Endothelial cell (in vitro differentiated cells): Measurements from ENCODE around the gene KCNA10. TPM values are rescaled to one million over a fixed set of nuclear protein-coding genes. Genes with fewer than 3 reads are reported as not detected.

ENCODE experiments used
- DNase-seq: peaks from one replicate; pipeline ENCODE4 v3.0.0; 2021; ENCODE audit warnings: low spot score
- H3K27ac Mint-ChIP-seq: one replicate; pipeline ENCODE4 v1.8.0; 2021; ENCODE audit warnings: mixed read lengths, inconsistent platforms; ENCODE audit not compliant: unreplicated experiment
- H3K27me3 Mint-ChIP-seq: one replicate; pipeline ENCODE4 v1.8.0; 2021; ENCODE audit warnings: mild to moderate bottlenecking, moderate library complexity, mixed read lengths, inconsistent platforms; ENCODE audit not compliant: unreplicated experiment
- H3K36me3 Mint-ChIP-seq: one replicate; pipeline ENCODE4 v1.8.0; 2021; ENCODE audit warnings: mild to moderate bottlenecking, low read depth, mixed read lengths, inconsistent platforms; ENCODE audit not compliant: unreplicated experiment
- H3K4me1 Mint-ChIP-seq: one replicate; pipeline ENCODE4 v1.8.0; 2021; ENCODE audit warnings: mild to moderate bottlenecking, mixed read lengths, inconsistent platforms; ENCODE audit not compliant: unreplicated experiment
- H3K4me3 Mint-ChIP-seq: one replicate; pipeline ENCODE4 v1.8.0; 2021; ENCODE audit warnings: mild to moderate bottlenecking, mixed read lengths, inconsistent platforms; ENCODE audit not compliant: unreplicated experiment
- H3K9me3 Mint-ChIP-seq: one replicate; pipeline ENCODE4 v1.8.0; 2021; ENCODE audit warnings: mixed read lengths, inconsistent platforms; ENCODE audit not compliant: unreplicated experiment
- total RNA-seq: library from RNA; stranded (reverse); fragmentation: NEBNext Ultra II Directional; extraction: Animal tissue kit (Norgen Biotek cat#: 25700); gene quantifications from one replicate; pipeline ENCODE4 v1.2.1, GENCODE V29; 2021; ENCODE audit not compliant: unreplicated experiment
- TF ChIP-seq, protein P1 (sequence below): fragments of 200-600 bp; sonication (generic); IDR thresholded peaks from one replicate; pipeline ENCODE4 v1.5.0; 2021; ENCODE audit warnings: antibody characterized with exemption; ENCODE audit not compliant: unreplicated experiment

Gene KCNA10
- total RNA-seq, 1 donor from 2014 or later = not detected

DNA sequence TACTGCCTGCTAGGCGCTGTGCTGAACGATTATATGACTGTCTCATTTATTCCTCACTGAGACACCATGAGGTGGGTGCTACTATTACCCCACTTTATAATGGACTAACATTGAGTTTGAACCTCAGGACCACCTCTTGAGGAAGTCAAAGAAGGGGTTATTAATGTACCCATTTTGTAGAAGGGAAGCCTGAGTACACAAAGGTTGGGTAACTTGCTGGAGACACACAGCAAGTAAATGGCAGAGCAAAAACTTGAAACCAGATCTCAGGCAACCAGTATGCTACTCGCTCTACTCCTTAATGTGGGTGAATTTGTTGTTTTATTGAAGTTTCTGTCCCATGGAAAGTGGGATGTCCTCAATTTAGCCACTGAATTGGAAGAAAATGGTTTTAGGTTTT is 30.1 kb downstream of the KCNA10 start:
- Mint-ChIP-seq H3K27me3 (peaks cover 5% of the 10 kb centered on the region), H3K36me3 (no peaks in the 10 kb centered on the region), H3K4me3 (no peak overlapping the region), H3K27ac (no peak overlapping the region), H3K9me3 (no peaks in the 10 kb centered on the region), H3K4me1 (no peaks in the 10 kb centered on the region)
- TF ChIP-seq, protein P1, sequence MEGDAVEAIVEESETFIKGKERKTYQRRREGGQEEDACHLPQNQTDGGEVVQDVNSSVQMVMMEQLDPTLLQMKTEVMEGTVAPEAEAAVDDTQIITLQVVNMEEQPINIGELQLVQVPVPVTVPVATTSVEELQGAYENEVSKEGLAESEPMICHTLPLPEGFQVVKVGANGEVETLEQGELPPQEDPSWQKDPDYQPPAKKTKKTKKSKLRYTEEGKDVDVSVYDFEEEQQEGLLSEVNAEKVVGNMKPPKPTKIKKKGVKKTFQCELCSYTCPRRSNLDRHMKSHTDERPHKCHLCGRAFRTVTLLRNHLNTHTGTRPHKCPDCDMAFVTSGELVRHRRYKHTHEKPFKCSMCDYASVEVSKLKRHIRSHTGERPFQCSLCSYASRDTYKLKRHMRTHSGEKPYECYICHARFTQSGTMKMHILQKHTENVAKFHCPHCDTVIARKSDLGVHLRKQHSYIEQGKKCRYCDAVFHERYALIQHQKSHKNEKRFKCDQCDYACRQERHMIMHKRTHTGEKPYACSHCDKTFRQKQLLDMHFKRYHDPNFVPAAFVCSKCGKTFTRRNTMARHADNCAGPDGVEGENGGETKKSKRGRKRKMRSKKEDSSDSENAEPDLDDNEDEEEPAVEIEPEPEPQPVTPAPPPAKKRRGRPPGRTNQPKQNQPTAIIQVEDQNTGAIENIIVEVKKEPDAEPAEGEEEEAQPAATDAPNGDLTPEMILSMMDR = no peak
- DNase-seq = no peak

GRCh38 chr1:110488161-110488560 is 30.8 kb downstream of the KCNA10 start:
- no peaks in the 10 kb centered on the region for H3K36me3 Mint-ChIP-seq
- H3K4me1 Mint-ChIP-seq = peaks cover 2% of the 10 kb centered on the region
- no peak overlapping the region for H3K4me3 Mint-ChIP-seq
- no peaks in the 10 kb centered on the region for H3K9me3 Mint-ChIP-seq
- DNase-seq = no peak
- TF ChIP-seq, protein P1 = no peak
- H3K27ac Mint-ChIP-seq = no peak overlapping the region
- peaks cover 5% of the 10 kb centered on the region for H3K27me3 Mint-ChIP-seq

DNA sequence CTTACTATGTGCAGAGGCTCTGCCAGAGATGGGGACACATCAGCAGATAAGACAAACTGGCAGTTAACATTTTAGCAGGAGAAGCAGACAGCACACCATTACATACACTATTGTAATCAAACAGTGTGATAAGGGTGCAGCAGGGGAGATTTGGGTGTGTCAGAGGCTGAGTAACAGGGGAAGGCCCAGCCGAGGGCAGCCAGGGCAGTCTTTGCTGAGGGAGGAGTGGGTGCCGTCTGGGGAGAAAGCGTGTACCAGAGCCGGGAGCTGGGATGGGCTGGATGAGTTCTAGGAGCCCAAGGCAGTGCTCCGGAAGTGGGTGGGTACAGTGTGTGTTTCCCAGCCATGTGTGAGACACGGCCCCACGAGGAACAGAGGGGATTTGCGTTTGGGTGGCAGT is 31.2 kb downstream of the KCNA10 start:
- TF ChIP-seq, protein P1 = no peak
- H3K4me3 Mint-ChIP-seq = no peak overlapping the region
- peaks cover 5% of the 10 kb centered on the region for H3K27me3 Mint-ChIP-seq

DNA sequence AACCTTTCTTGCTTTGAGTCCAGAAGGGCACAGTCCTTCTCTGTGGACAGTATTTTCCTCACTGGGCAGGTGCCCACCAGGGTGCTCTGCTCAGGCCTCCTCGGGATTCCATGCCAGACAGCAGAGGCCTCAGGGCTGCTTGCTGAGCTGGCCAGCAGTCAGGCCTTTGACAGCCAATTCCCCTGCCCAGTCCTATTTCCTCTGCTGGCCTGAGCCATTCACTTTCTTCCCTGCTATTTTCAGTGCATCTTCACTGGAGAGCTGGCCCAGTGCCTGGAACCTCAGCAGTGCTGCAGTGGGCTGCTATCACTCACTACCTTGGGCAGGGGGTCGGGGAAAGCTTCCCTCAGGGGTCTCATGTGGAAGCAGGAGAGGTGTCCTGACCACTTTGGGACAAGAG is 33.2 kb downstream of the KCNA10 start:
- H3K9me3 Mint-ChIP-seq = no peaks in the 10 kb centered on the region
- peaks cover 4% of the 10 kb centered on the region for H3K4me1 Mint-ChIP-seq
- TF ChIP-seq, protein P1 = no peak
- H3K27ac Mint-ChIP-seq = peak overlapping the region; percentile 10
- H3K4me3 Mint-ChIP-seq = no peak overlapping the region
- H3K27me3 Mint-ChIP-seq = peaks cover 4% of the 10 kb centered on the region
- H3K36me3 Mint-ChIP-seq = no peaks in the 10 kb centered on the region
- no peak for DNase-seq

More for the DNA sequence above, 31.2 kb downstream of the KCNA10 start:
- Mint-ChIP-seq H3K27ac (no peak overlapping the region), H3K9me3 (no peaks in the 10 kb centered on the region), H3K4me1 (peaks cover 4% of the 10 kb centered on the region), H3K36me3 (no peaks in the 10 kb centered on the region)
- no peak for DNase-seq

DNA sequence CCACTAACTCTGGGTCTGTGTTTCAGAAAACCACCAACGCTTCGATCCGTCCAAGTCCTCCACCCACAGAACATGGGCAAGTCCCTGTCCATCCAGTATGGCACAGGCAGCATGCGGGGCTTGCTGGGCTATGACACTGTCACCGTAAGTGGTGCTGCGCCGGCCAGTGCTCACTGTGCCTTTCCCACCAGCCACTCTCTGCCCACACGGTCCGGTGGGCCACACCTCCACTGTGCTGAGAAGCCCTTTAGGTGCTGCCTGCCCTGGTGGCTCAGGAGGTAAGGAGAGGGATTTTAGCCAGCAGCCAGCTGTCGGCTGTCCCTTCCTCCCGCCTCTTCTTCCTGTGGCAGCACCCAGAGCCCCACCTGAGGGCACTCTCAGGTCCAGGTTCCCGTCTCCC is 34.2 kb downstream of the KCNA10 start:
- Mint-ChIP-seq H3K27me3 (peaks cover 2% of the 10 kb centered on the region), H3K4me1 (peaks cover 7% of the 10 kb centered on the region), H3K36me3 (no peaks in the 10 kb centered on the region), H3K27ac (no peak overlapping the region), H3K4me3 (no peak overlapping the region), H3K9me3 (no peaks in the 10 kb centered on the region)
- TF ChIP-seq, protein P1 = no peak
- no peak for DNase-seq
